H9 (cell line): ENCODE results near the gene RILP. TPM values are rescaled to one million over a fixed set of nuclear protein-coding genes. Genes with fewer than 3 reads are reported as not detected.

Experiments used
- DNase-seq: peaks from one replicate; pipeline ENCODE4 v3.0.0-alpha.2; 2017
- H2AFZ ChIP-seq: one replicate; pipeline ENCODE4 v1.6.1; 2013; ENCODE audit warnings: mild to moderate bottlenecking, low read length, control low read depth, moderate library complexity
- H2AK5ac ChIP-seq: 2 replicates; pipeline ENCODE4 v1.6.1; 2013; ENCODE audit warnings: low read length, control low read depth, mixed read lengths; ENCODE audit not compliant: insufficient read length
- H2BK120ac ChIP-seq: one replicate; pipeline ENCODE4 v1.6.1; 2013; ENCODE audit warnings: low read depth, mild to moderate bottlenecking, low read length, control low read depth, inconsistent platforms; ENCODE audit not compliant: poor library complexity, severe bottlenecking
- H2BK12ac ChIP-seq: 2 replicates; pipeline ENCODE4 v1.6.1; 2013; ENCODE audit warnings: low read length, control low read depth, mixed read lengths, low read depth; ENCODE audit not compliant: insufficient read length
- H2BK15ac ChIP-seq: 2 replicates; pipeline ENCODE4 v1.6.1; 2013; ENCODE audit warnings: low read depth, low read length, control low read depth
- H2BK20ac ChIP-seq: one replicate; pipeline ENCODE4 v1.6.1; 2013; ENCODE audit warnings: low read depth, mild to moderate bottlenecking, low read length, control low read depth, inconsistent platforms; ENCODE audit not compliant: poor library complexity, severe bottlenecking
- H2BK5ac ChIP-seq: 2 replicates; pipeline ENCODE4 v1.6.1; 2013; ENCODE audit warnings: low read length, control low read depth, mixed read lengths; ENCODE audit not compliant: insufficient read length
- H3K14ac ChIP-seq: 2 replicates; pipeline ENCODE4 v1.6.1; 2013; ENCODE audit warnings: low read length, control low read depth; ENCODE audit not compliant: insufficient read depth
- H3K18ac ChIP-seq: 2 replicates; pipeline ENCODE4 v1.6.1; 2013; ENCODE audit warnings: low read depth, mild to moderate bottlenecking, mixed read lengths, low read length, control low read depth; ENCODE audit not compliant: insufficient read length
- H3K23ac ChIP-seq: 2 replicates; pipeline ENCODE4 v1.6.1; 2013; ENCODE audit warnings: low read length, control low read depth, mixed read lengths, low read depth; ENCODE audit not compliant: insufficient read length
- H3K23me2 ChIP-seq: 2 replicates; pipeline ENCODE4 v1.6.1; 2013; ENCODE audit warnings: low read depth, mild to moderate bottlenecking, mixed read lengths, low read length, control low read depth; ENCODE audit not compliant: insufficient read length, poor library complexity, severe bottlenecking
- H3K27ac ChIP-seq: 2 replicates; pipeline ENCODE4 v1.5.1; 2013; ENCODE audit warnings: low read length, control low read depth, mixed read lengths, low read depth; ENCODE audit not compliant: insufficient read length
- H3K27me3 ChIP-seq: 2 replicates; pipeline ENCODE4 v1.6.1; 2013; ENCODE audit warnings: low read length, control low read depth, inconsistent platforms; ENCODE audit not compliant: insufficient read depth
- H3K4ac ChIP-seq: 2 replicates; pipeline ENCODE4 v1.6.1; 2013; ENCODE audit warnings: low read depth, mild to moderate bottlenecking, control low read depth, inconsistent platforms, low read length, moderate library complexity
- H3K4me1 ChIP-seq: 2 replicates; pipeline ENCODE4 v1.6.1; 2013; ENCODE audit warnings: low read length, control low read depth, inconsistent platforms; ENCODE audit not compliant: insufficient read depth
- H3K4me2 ChIP-seq: 2 replicates; pipeline ENCODE4 v1.6.1; 2013; ENCODE audit warnings: low read length, control low read depth, mixed read lengths; ENCODE audit not compliant: insufficient read length, insufficient read depth
- H3K56ac ChIP-seq: 2 replicates; pipeline ENCODE4 v1.6.1; 2013; ENCODE audit warnings: low read depth, mild to moderate bottlenecking, mixed read lengths, low read length, control low read depth; ENCODE audit not compliant: insufficient read length
- H3K79me1 ChIP-seq: 2 replicates; pipeline ENCODE4 v1.6.1; 2013; ENCODE audit warnings: low read depth, mild to moderate bottlenecking, moderate library complexity, low read length, control low read depth, inconsistent platforms; ENCODE audit not compliant: insufficient read depth, poor library complexity, severe bottlenecking
- H3K79me2 ChIP-seq: 2 replicates; pipeline ENCODE4 v1.6.1; 2013; ENCODE audit warnings: low read length, control low read depth, inconsistent platforms; ENCODE audit not compliant: insufficient read depth
- H3K9ac ChIP-seq: 2 replicates; pipeline ENCODE4 v1.6.1; 2013; ENCODE audit warnings: low read length, control low read depth, mixed read lengths; ENCODE audit not compliant: insufficient read length; ENCODE audit errors: extremely low read depth
- H3K9me3 ChIP-seq: one replicate; pipeline ENCODE4 v1.6.1; 2013; ENCODE audit warnings: low read depth, low read length, inconsistent platforms; ENCODE audit not compliant: control insufficient read depth
- H3T11ph ChIP-seq: one replicate; pipeline ENCODE4 v1.6.1; 2013; ENCODE audit warnings: mild to moderate bottlenecking, low read length, control low read depth, inconsistent platforms
- H4K20me1 ChIP-seq: one replicate; pipeline ENCODE4 v1.6.1; 2013; ENCODE audit not compliant: control insufficient read depth, insufficient read length, insufficient read depth
- H4K5ac ChIP-seq: 2 replicates; pipeline ENCODE4 v1.6.1; 2013; ENCODE audit warnings: low read depth, mild to moderate bottlenecking, mixed read lengths, low read length, control low read depth; ENCODE audit not compliant: insufficient read length
- H4K8ac ChIP-seq: replicated peaks from 2 replicates; pipeline ENCODE4 v1.6.1; 2013; ENCODE audit warnings: low read length, control low read depth, mixed read lengths, low read depth; ENCODE audit not compliant: insufficient read length
- H4K91ac ChIP-seq: 2 replicates; pipeline ENCODE4 v1.6.1; 2013; ENCODE audit warnings: low read depth, mild to moderate bottlenecking, moderate library complexity, mixed read lengths, low read length, control low read depth; ENCODE audit not compliant: insufficient read length
- H3K27ac Mint-ChIP-seq, 3 experiments: 2 replicates in 2 of 3; 3 replicates in 1 of 3; pipeline ENCODE4 v1.8.0; 2020 to 2021; ENCODE audit warnings: mixed read lengths in 3 of 3, mild to moderate bottlenecking in 1 of 3, moderate library complexity in 1 of 3
- H3K27me3 Mint-ChIP-seq: 2 replicates; pipeline ENCODE4 v1.8.0; 2021; ENCODE audit warnings: low read depth, mild to moderate bottlenecking, moderate library complexity, mixed read lengths
- H3K36me3 Mint-ChIP-seq, 3 experiments: 2 replicates in 2 of 3; 3 replicates in 1 of 3; pipeline ENCODE4 v1.8.0; 2020 to 2021; ENCODE audit warnings: low read depth in 3 of 3, mixed read lengths in 3 of 3; ENCODE audit not compliant: insufficient read depth in 1 of 3
- H3K4me1 Mint-ChIP-seq, 2 experiments: 2 replicates each; pipeline ENCODE4 v1.8.0; 2020; ENCODE audit warnings: mixed read lengths in 2 of 2
- H3K4me3 Mint-ChIP-seq, 2 experiments: 2 replicates in 1 of 2; 3 replicates in 1 of 2; pipeline ENCODE4 v1.8.0; 2020 to 2021; ENCODE audit warnings: mild to moderate bottlenecking in 2 of 2, mixed read lengths in 2 of 2, moderate library complexity in 1 of 2
- H3K9me3 Mint-ChIP-seq, 2 experiments: 2 replicates in 1 of 2; 3 replicates in 1 of 2; pipeline ENCODE4 v1.8.0; 2020; ENCODE audit warnings: mild to moderate bottlenecking in 2 of 2, mixed read lengths in 2 of 2, moderate library complexity in 1 of 2
- CTCF ChIP-seq: fragments of 200-600 bp; sonication (generic); conservative IDR thresholded peaks from 3 replicates; pipeline ENCODE4 v1.8.0; 2021; ENCODE audit warnings: antibody characterized with exemption, mild to moderate bottlenecking
- WGBS: extraction: QIAGEN DNeasy Blood & Tissue Kit; methylation state at CpG from one replicate; pipeline ENCODE4 v1.1.7; 2013; ENCODE audit warnings: missing lambda C conversion rate, low lambda C conversion rate, mixed read lengths; ENCODE audit not compliant: insufficient read length; ENCODE audit errors: extremely low coverage; 5-methylcytosine and 5-hydroxymethylcytosine counted together
- total RNA-seq: library from RNA; stranded (reverse); gene quantifications from 2 replicates; pipeline ENCODE4 v1.2.1, GENCODE V29; 2021

RILP gene
- total RNA-seq, 1 experiment from 2014 or later: 5.4 TPM

DNA sequence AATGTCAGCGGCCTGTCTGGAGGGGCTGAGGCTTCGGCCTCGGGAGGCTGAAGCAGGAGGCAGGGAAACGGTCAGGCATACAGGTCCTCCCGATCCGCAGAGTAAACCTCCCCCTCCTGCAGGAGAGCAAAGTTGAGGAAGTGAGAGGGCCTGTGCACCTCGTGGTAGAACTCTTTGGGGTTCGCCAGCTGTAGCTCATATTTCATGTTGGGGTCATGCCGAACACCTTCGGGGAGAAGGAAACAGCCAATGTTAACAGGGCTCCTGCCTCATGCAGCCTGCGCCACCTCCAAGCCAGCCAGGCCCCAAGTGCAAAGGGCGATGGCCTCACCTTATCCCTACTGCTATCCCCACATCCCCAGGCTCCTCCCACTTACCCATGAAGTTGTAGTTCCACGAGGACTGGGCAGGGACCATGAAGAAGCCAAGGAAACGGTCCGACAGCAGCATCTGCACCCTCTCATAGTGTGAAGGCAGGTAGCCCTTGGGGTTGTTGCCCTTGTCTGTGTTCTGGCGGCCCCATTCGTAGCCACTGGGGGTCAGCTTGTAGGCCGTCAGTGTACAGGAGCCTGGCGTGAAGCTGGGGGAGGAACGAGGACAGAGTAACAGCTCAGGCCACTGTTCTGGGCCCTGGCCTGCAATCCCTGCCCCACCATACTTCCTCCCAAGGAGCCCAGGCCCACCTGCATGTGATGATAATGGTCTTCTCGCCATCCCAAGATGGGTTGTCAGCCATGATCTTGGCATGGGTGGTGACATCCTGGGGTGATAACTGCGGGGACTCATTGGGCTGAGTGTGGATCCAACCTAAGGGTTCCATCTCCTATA, 1.3 kb upstream of the RILP start:
- no peak overlapping the region for H3T11ph ChIP-seq
- no peak overlapping the region for H4K5ac ChIP-seq
- no peaks in the 10 kb centered on the region for H3K79me2 ChIP-seq
- no peak overlapping the region for H2AK5ac ChIP-seq
- no peak overlapping the region; the same call in 1 of the 2 replicates for H3K14ac ChIP-seq
- no peak overlapping the region for H3K56ac ChIP-seq
- H2BK20ac ChIP-seq: no peak overlapping the region
- no peak overlapping the region for H2AFZ ChIP-seq
- no peak overlapping the region for H3K23ac ChIP-seq
- H3K4me1 ChIP-seq: 0 out of 2 replicates have a peak, but pooled peaks cover under 1% of the 10 kb centered on the region
- no peak overlapping the region for H3K9ac ChIP-seq
- H4K20me1 ChIP-seq: no peaks in the 10 kb centered on the region
- no peaks in the 10 kb centered on the region for H3K27me3 ChIP-seq
- no peak overlapping the region for H2BK12ac ChIP-seq
- H3K23me2 ChIP-seq: peaks cover 8% of the 10 kb centered on the region
- no peak overlapping the region for H3K27ac ChIP-seq
- H2BK5ac ChIP-seq: no peak overlapping the region
- H3K4me1 Mint-ChIP-seq: peaks cover 14 to 17% of the 10 kb centered on the region in 2 experiments
- H3K9me3 Mint-ChIP-seq: no peaks in the 10 kb centered on the region
- no peaks in the 10 kb centered on the region for H3K9me3 ChIP-seq
- no peak overlapping the region for H4K91ac ChIP-seq
- H4K8ac ChIP-seq: no peak overlapping the region
- no CpG with 5 or more reads among the region's 22 CpGs for WGBS
- H3K4me3 Mint-ChIP-seq: 0 out of 5 replicates have a peak overlapping the region, but pooled peaks of 1 of the 2 experiments have one; percentile 29
- H3K36me3 Mint-ChIP-seq: peaks cover 42 to 55% (median 49%) of the 10 kb centered on the region in 3 experiments; a peak in 6 of 7 replicates
- no peaks in the 10 kb centered on the region; the same call in 1 of the 2 replicates for H3K27me3 Mint-ChIP-seq
- no peak overlapping the region for H3K4me2 ChIP-seq
- no peak overlapping the region for H2BK15ac ChIP-seq
- H3K27ac Mint-ChIP-seq: peak overlapping the region in 1 of 3 experiments; percentile 5; a peak in 1 of 7 replicates
- H2BK120ac ChIP-seq: no peak overlapping the region
- DNase-seq: peak; percentile 37
- no peak for TF ChIP-seq CTCF
- no peak overlapping the region for H3K4ac ChIP-seq
- H3K79me1 ChIP-seq: no peaks in the 10 kb centered on the region
- no peak overlapping the region for H3K18ac ChIP-seq
